ENCODE results near the gene ERBB4. TPM values are rescaled to one million over a fixed set of nuclear protein-coding genes. Genes with fewer than 3 reads are reported as not detected.

Gene ERBB4
- total RNA-seq, 1 experiment from 2014 or later, result 40.6 TPM

DNA sequence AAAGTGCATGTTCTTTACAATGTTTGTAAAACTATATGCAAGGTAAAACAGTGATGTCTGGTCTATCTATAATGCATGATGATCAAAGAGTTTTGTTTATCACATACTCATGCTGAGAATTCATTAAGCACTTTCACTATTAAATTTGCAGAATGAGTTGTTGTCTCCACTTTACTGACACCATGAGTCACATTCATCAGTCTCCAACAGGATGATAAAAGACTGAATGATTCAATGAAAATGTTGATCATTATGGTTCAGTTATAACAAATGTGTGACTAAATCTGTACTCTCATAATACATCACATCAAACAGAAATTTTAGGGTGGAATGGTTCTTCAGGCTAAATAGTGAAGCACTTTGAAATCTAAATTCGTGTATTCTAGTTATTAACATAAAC lies 129.0 kb downstream of the ERBB4 start:
- CTCF ChIA-PET, result no interaction called here
- Histone ChIP-seq H3K27me3 (replicated peaks; ENCODE audit: insufficient read depth, low read depth, low read length, poor library complexity) (no peaks in the 10 kb centered on the region), H3K9me3 (ENCODE audit: low read depth, low read length, poor library complexity, severe bottlenecking) (peaks cover 5% of the 10 kb centered on the region), H3K4me1 (ENCODE audit: insufficient read depth, low read length, poor library complexity, severe bottlenecking) (no peaks in the 10 kb centered on the region), H3K36me3 (ENCODE audit: insufficient read depth, low read length, poor library complexity, severe bottlenecking) (no peaks in the 10 kb centered on the region), H3K4me3 (ENCODE audit: low read depth, low read length, poor library complexity, severe bottlenecking) (no peak overlapping the region), H3K27ac (ENCODE audit: low read depth, low read length, poor library complexity, severe bottlenecking) (no peak overlapping the region)
- intact Hi-C loops (cut with micrococcal nuclease; ENCODE audit: unreplicated experiment), result loop anchor here (10.0 kb wide), 1 partner anchor 125 kb away; the partner anchor contains the start of gene ERBB4
- no TSS peak for BruUV-seq (replicated peaks)
- TF ChIP-seq EZH2 (IDR thresholded peaks at IDR 0.05; ENCODE audit: borderline replicate concordance, low read depth, low read length, poor library complexity, severe bottlenecking), result no peak
- TF ChIP-seq, protein P1, sequence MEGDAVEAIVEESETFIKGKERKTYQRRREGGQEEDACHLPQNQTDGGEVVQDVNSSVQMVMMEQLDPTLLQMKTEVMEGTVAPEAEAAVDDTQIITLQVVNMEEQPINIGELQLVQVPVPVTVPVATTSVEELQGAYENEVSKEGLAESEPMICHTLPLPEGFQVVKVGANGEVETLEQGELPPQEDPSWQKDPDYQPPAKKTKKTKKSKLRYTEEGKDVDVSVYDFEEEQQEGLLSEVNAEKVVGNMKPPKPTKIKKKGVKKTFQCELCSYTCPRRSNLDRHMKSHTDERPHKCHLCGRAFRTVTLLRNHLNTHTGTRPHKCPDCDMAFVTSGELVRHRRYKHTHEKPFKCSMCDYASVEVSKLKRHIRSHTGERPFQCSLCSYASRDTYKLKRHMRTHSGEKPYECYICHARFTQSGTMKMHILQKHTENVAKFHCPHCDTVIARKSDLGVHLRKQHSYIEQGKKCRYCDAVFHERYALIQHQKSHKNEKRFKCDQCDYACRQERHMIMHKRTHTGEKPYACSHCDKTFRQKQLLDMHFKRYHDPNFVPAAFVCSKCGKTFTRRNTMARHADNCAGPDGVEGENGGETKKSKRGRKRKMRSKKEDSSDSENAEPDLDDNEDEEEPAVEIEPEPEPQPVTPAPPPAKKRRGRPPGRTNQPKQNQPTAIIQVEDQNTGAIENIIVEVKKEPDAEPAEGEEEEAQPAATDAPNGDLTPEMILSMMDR (conservative IDR thresholded peaks at IDR 0.05; ENCODE audit: low read depth, low read length), result no peak
- no peak for DNase-seq (ENCODE audit: low spot score)
- POLR2A ChIA-PET (ENCODE audit: low non-redundant PET), result no interaction called here

DNA sequence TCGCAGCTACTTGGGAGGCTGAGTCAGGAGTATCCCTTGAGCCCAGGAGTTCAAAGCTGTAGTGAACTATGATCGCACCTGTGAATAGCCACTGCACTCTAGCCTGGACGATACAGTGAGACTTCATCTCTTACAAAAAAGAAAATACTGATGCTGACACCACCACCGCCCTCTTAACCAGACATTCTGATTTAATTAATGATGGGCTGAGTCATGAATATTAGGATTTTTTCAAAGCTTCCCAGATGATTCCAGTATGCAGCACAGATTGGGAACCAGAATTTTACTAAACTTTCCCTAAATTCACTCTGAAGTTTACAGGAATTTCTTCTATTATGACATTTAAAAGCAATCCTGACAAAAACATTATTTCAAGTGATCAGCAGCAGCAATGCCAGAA lies 130.1 kb downstream of the ERBB4 start:
- intact Hi-C loops (cut with micrococcal nuclease; ENCODE audit: unreplicated experiment), result loop anchor here (10.0 kb wide), 1 partner anchor 126 kb away; the partner anchor contains the start of gene ERBB4
- ChIA-PET CTCF (no interaction called here), POLR2A (ENCODE audit: low non-redundant PET) (no interaction called here)
- no peak for DNase-seq (ENCODE audit: low spot score)
- Histone ChIP-seq H3K36me3 (ENCODE audit: insufficient read depth, low read length, poor library complexity, severe bottlenecking) (no peaks in the 10 kb centered on the region), H3K27me3 (replicated peaks; ENCODE audit: insufficient read depth, low read depth, low read length, poor library complexity) (no peaks in the 10 kb centered on the region), H3K27ac (ENCODE audit: low read depth, low read length, poor library complexity, severe bottlenecking) (no peak overlapping the region), H3K9me3 (ENCODE audit: low read depth, low read length, poor library complexity, severe bottlenecking) (peaks cover 5% of the 10 kb centered on the region), H3K4me3 (ENCODE audit: low read depth, low read length, poor library complexity, severe bottlenecking) (no peak overlapping the region), H3K4me1 (ENCODE audit: insufficient read depth, low read length, poor library complexity, severe bottlenecking) (no peaks in the 10 kb centered on the region)
- no peak for TF ChIP-seq EZH2 (IDR thresholded peaks at IDR 0.05; ENCODE audit: borderline replicate concordance, low read depth, low read length, poor library complexity, severe bottlenecking)
- TF ChIP-seq, protein P1 (conservative IDR thresholded peaks at IDR 0.05; ENCODE audit: low read depth, low read length), result no peak
- no TSS peak for BruUV-seq (replicated peaks)

DNA sequence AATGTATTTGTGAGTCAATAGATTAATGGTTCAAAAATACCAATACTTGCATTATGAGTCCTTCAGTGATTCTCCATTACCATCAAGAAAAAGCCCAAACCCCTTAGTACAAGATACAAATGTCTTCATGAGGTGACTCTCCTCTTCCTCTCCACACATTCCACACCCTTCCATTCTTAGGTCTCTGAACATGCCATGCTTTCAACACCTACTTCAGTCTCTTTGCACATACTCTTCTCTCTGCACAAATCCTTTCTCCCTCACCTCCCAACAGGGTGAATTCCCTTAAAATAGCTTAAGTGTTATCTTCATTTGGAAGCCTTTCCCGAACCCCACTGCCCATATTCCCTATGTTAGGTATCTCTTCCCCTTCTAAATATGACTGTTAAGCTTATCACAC lies 131.9 kb downstream of the ERBB4 start:
- ChIA-PET POLR2A (ENCODE audit: low non-redundant PET) (no interaction called here), CTCF (no interaction called here)
- no peaks in the 10 kb centered on the region for H3K27me3 ChIP-seq (replicated peaks; ENCODE audit: insufficient read depth, low read depth, low read length, poor library complexity)
- no peak overlapping the region for H3K27ac ChIP-seq (ENCODE audit: low read depth, low read length, poor library complexity, severe bottlenecking)
- TF ChIP-seq, protein P1 (conservative IDR thresholded peaks at IDR 0.05; ENCODE audit: low read depth, low read length), result no peak
- no peak for TF ChIP-seq EZH2 (IDR thresholded peaks at IDR 0.05; ENCODE audit: borderline replicate concordance, low read depth, low read length, poor library complexity, severe bottlenecking)
- no TSS peak for BruUV-seq (replicated peaks)
- H3K4me1 ChIP-seq (ENCODE audit: insufficient read depth, low read length, poor library complexity, severe bottlenecking), result no peaks in the 10 kb centered on the region
- DNase-seq (ENCODE audit: low spot score), result no peak
- H3K4me3 ChIP-seq (ENCODE audit: low read depth, low read length, poor library complexity, severe bottlenecking), result no peak overlapping the region
- H3K9me3 ChIP-seq (ENCODE audit: low read depth, low read length, poor library complexity, severe bottlenecking), result peaks cover 5% of the 10 kb centered on the region
- no peaks in the 10 kb centered on the region for H3K36me3 ChIP-seq (ENCODE audit: insufficient read depth, low read length, poor library complexity, severe bottlenecking)
- intact Hi-C loops (cut with micrococcal nuclease; ENCODE audit: unreplicated experiment), result loop anchor here (10.0 kb wide), 1 partner anchor 128 kb away; the partner anchor contains the start of gene ERBB4
